GM21825 (cell line): ENCODE results near the gene MMAB.

ENCODE experiments used
- ATAC-seq: cut with Tn5 transposase; IDR thresholded peaks from one replicate; pipeline ENCODE4 v1.9.1; 2021; ENCODE audit warnings: mild to moderate bottlenecking, moderate library complexity; ENCODE audit not compliant: unreplicated experiment

MMAB gene

GRCh38 chr12:109586385-109587296 is 13.3 kb upstream of the MMAB start:
- ATAC-seq = no peak

- ATAC-seq = no peak
Measured at GRCh38 chr12:109583733-109584132, 10.4 kb upstream of the MMAB start.

- no peak for ATAC-seq
Measured at GRCh38 chr12:109582636-109583035, 9.3 kb upstream of the MMAB start.

GRCh38 chr12:109581856-109582255 is 8.6 kb upstream of the MMAB start:
- ATAC-seq = no peak

GRCh38 chr12:109581334-109581691 is 8.0 kb upstream of the MMAB start:
- no peak for ATAC-seq

- no peak for ATAC-seq
Measured at GRCh38 chr12:109580684-109581333, 7.5 kb upstream of the MMAB start.

GRCh38 chr12:109580272-109580671 is 7.0 kb upstream of the MMAB start:
- ATAC-seq = no peak

- ATAC-seq = no peak
Measured at GRCh38 chr12:109579639-109580038, 6.3 kb upstream of the MMAB start.

GRCh38 chr12:109578330-109578927 is 5.1 kb upstream of the MMAB start:
- ATAC-seq = no peak

- no peak for ATAC-seq
Measured at GRCh38 chr12:109577311-109577710, 4.0 kb upstream of the MMAB start.

GRCh38 chr12:109575683-109576082 is 2.4 kb upstream of the MMAB start:
- no peak for ATAC-seq

- no peak for ATAC-seq
Measured at GRCh38 chr12:109573914-109574244, 575 bp upstream of the MMAB start.

- ATAC-seq = no peak
Measured at GRCh38 chr12:109572506-109572845, 828 bp downstream of the MMAB start.

- no peak for ATAC-seq
Measured at GRCh38 chr12:109571773-109572505, 1.4 kb downstream of the MMAB start.

GRCh38 chr12:109568486-109568885 is 4.8 kb downstream of the MMAB start:
- ATAC-seq = no peak

- ATAC-seq = no peak
Measured at GRCh38 chr12:109567967-109568366, 5.3 kb downstream of the MMAB start.

- ATAC-seq = no peak
Measured at GRCh38 chr12:109567296-109567695, 6.0 kb downstream of the MMAB start.

GRCh38 chr12:109566424-109566823 is 6.9 kb downstream of the MMAB start:
- ATAC-seq = no peak

GRCh38 chr12:109563291-109564284 is 9.7 kb downstream of the MMAB start:
- no peak for ATAC-seq

GRCh38 chr12:109562871-109563270 is 10.4 kb downstream of the MMAB start:
- ATAC-seq = no peak
